DOHH2 (cell line): ENCODE data around the gene TMEM272.

Experiments used
- H3F3A ChIP-seq: fragments of 200-600 bp; sonication (generic), shearing (Covaris generic); 2 replicates; pipeline ENCODE4 v1.6.0; 2016; ENCODE audit warnings: antibody characterized with exemption, mild to moderate bottlenecking; ENCODE audit not compliant: control insufficient read depth, insufficient read depth
- H3K27ac ChIP-seq: fragments of 200-600 bp; sonication (generic); 2 replicates; pipeline ENCODE4 v1.5.1; 2014; ENCODE audit warnings: low read depth, mild to moderate bottlenecking, low read length, moderate library complexity
- H3K27me3 ChIP-seq: fragments of 200-600 bp; sonication (generic); 2 replicates; pipeline ENCODE4 v1.6.1; 2014; ENCODE audit warnings: mild to moderate bottlenecking, low read length, mixed read lengths; ENCODE audit not compliant: control insufficient read depth
- H3K36me3 ChIP-seq: fragments of 200-600 bp; sonication (generic); 2 replicates; pipeline ENCODE4 v1.6.1; 2014; ENCODE audit warnings: mild to moderate bottlenecking, low read length, moderate library complexity, mixed read lengths; ENCODE audit not compliant: control insufficient read depth
- H3K4me1 ChIP-seq: fragments of 200-600 bp; sonication (generic); 2 replicates; pipeline ENCODE4 v1.6.1; 2014; ENCODE audit warnings: mild to moderate bottlenecking, low read length, mixed read lengths; ENCODE audit not compliant: control insufficient read depth
- H3K4me2 ChIP-seq: fragments of 200-600 bp; sonication (generic); 2 replicates; pipeline ENCODE4 v1.6.0; 2014; ENCODE audit warnings: mild to moderate bottlenecking, low read length, moderate library complexity
- H3K4me3 ChIP-seq: fragments of 200-600 bp; sonication (generic); 2 replicates; pipeline ENCODE4 v1.5.1; 2014; ENCODE audit warnings: mild to moderate bottlenecking, low read length, mixed read lengths
- H3K79me2 ChIP-seq: fragments of 200-600 bp; sonication (generic); 2 replicates; pipeline ENCODE4 v1.6.1; 2014; ENCODE audit warnings: mild to moderate bottlenecking, low read length, mixed read lengths; ENCODE audit not compliant: control insufficient read depth
- H3K9me2 ChIP-seq: fragments of 200-600 bp; sonication (generic); replicated peaks from 2 replicates; pipeline ENCODE4 v1.6.1; 2014; ENCODE audit warnings: mild to moderate bottlenecking, low read length, mixed read lengths; ENCODE audit not compliant: control insufficient read depth
- H3K9me3 ChIP-seq: fragments of 200-600 bp; sonication (generic); 2 replicates; pipeline ENCODE4 v1.6.1; 2014; ENCODE audit warnings: antibody characterized with exemption, low read length, mixed read lengths; ENCODE audit not compliant: control insufficient read depth, insufficient read depth
- H4K20me1 ChIP-seq: fragments of 200-600 bp; sonication (generic); 2 replicates; pipeline ENCODE4 v1.6.0; 2014; ENCODE audit warnings: low read depth, mild to moderate bottlenecking, antibody characterized with exemption, low read length, moderate library complexity; ENCODE audit not compliant: control insufficient read depth, insufficient read depth
- EZH2phosphoT487 ChIP-seq: fragments of 200-600 bp; sonication (generic); IDR thresholded peaks from 2 replicates; pipeline ENCODE4 v1.6.1; 2017; ENCODE audit warnings: borderline replicate concordance, mild to moderate bottlenecking, antibody characterized with exemption, low read length, moderate library complexity, mixed read lengths
- TF ChIP-seq, protein P1 (sequence below): fragments of 200-600 bp; sonication (generic); IDR thresholded peaks from one replicate; pipeline ENCODE4 v1.5.1; 2014; ENCODE audit warnings: antibody characterized with exemption, mild to moderate bottlenecking, low read depth, low read length; ENCODE audit not compliant: poor library complexity, severe bottlenecking

The TMEM272 gene

GRCh38 chr13:51814825-51815650 is 29.9 kb downstream of the TMEM272 start:
- Histone ChIP-seq H3K4me1 (peaks cover 71% of the 10 kb centered on the region), H3K9me3 (no peaks in the 10 kb centered on the region), H3K4me2 (peak overlapping the region; percentile 80), H3K4me3 (peak overlapping the region; percentile 42), H3K36me3 (no peaks in the 10 kb centered on the region), H4K20me1 (no peaks in the 10 kb centered on the region), H3K27me3 (no peaks in the 10 kb centered on the region), H3K9me2 (no peaks in the 10 kb centered on the region), H3K79me2 (no peaks in the 10 kb centered on the region), H3K27ac (no peak overlapping the region), H3F3A (peaks cover 3% of the 10 kb centered on the region; the same call in 1 of the 2 replicates)
- TF ChIP-seq EZH2phosphoT487, result no peak
- TF ChIP-seq, protein P1, sequence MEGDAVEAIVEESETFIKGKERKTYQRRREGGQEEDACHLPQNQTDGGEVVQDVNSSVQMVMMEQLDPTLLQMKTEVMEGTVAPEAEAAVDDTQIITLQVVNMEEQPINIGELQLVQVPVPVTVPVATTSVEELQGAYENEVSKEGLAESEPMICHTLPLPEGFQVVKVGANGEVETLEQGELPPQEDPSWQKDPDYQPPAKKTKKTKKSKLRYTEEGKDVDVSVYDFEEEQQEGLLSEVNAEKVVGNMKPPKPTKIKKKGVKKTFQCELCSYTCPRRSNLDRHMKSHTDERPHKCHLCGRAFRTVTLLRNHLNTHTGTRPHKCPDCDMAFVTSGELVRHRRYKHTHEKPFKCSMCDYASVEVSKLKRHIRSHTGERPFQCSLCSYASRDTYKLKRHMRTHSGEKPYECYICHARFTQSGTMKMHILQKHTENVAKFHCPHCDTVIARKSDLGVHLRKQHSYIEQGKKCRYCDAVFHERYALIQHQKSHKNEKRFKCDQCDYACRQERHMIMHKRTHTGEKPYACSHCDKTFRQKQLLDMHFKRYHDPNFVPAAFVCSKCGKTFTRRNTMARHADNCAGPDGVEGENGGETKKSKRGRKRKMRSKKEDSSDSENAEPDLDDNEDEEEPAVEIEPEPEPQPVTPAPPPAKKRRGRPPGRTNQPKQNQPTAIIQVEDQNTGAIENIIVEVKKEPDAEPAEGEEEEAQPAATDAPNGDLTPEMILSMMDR, result peak; percentile 86

DNA sequence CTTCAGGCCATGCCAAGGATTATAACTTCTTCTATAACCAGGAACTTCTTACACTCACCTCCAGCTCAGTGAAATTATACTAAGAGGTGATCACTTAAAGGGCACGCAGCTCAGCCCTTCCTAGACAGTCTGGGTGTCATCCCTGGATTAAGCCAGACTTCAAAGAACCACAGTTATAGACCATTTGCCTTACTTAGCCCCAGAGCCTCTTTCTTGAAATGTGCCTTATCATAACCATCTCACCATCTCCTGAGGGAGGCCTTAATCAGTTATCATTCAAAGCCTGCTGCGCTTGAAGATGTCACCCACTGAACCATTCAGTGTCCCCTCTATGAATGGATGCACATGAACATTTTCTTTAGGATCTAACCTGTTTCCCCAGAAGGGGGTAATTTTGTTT is 30.9 kb downstream of the TMEM272 start:
- no peak overlapping the region for H3K4me3 ChIP-seq
- H3K79me2 ChIP-seq, result no peaks in the 10 kb centered on the region
- H3K9me3 ChIP-seq, result no peaks in the 10 kb centered on the region
- H3F3A ChIP-seq, result peaks cover 3% of the 10 kb centered on the region; the same call in 1 of the 2 replicates
- H3K27ac ChIP-seq, result no peak overlapping the region
- H3K9me2 ChIP-seq, result no peaks in the 10 kb centered on the region
- peaks cover 61% of the 10 kb centered on the region for H3K4me1 ChIP-seq
- no peaks in the 10 kb centered on the region for H3K27me3 ChIP-seq
- no peaks in the 10 kb centered on the region for H4K20me1 ChIP-seq
- H3K4me2 ChIP-seq, result no peak overlapping the region
- no peaks in the 10 kb centered on the region for H3K36me3 ChIP-seq
- TF ChIP-seq EZH2phosphoT487, result no peak
- TF ChIP-seq, protein P1, result no peak

DNA sequence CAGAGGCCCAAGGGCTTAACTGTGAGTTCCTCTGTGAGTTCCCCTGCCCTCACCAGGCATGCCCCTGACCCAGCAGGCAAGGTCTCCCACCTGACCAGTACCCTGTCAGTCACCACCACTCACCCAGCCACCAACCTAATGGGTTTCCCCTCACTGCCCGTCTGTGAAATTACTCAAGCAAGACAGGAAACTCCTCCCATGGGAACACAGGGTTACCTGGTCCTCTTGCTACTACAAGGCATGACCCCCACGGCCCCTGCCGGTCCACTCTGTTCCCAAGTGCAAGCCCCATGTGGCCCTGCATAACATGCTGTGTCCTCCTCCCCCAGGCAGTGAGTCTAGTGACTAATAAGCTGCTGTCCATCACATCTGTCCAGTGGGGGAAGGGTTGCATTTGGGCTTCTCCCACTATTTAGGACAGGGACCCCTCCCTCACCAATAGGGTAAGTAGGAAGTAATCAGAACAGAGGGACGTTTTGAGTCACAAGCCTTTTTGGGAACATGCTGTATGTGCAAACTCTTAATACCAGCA is 33.0 kb downstream of the TMEM272 start:
- TF ChIP-seq, protein P1, result no peak
- no peak for TF ChIP-seq EZH2phosphoT487
- Histone ChIP-seq H3K27me3 (no peaks in the 10 kb centered on the region), H3K79me2 (no peaks in the 10 kb centered on the region), H3K9me2 (no peaks in the 10 kb centered on the region), H3K27ac (peak overlapping the region; percentile 13; the same call in 1 of the 2 replicates), H3K4me1 (peaks cover 58% of the 10 kb centered on the region), H3K36me3 (no peaks in the 10 kb centered on the region), H3K9me3 (no peaks in the 10 kb centered on the region), H3F3A (peaks cover 3% of the 10 kb centered on the region; the same call in 1 of the 2 replicates), H4K20me1 (no peaks in the 10 kb centered on the region), H3K4me2 (peak overlapping the region; percentile 60), H3K4me3 (peak overlapping the region; percentile 39)
